ENCODE measurements around the gene ETS1.

GRCh38 chr11:128479144-128479543 lies 108.2 kb downstream of the ETS1 start:
- TF ChIP-seq CTCF (IDR thresholded peaks at IDR 0.05) (no peak), POLR2A (IDR thresholded peaks at IDR 0.05) (no peak)

All from Peyer's patch (tissue), 4 donors.